NCI-H146 (cell line): ENCODE data around the gene USP50.
"Not testable (repeated sequence)": the region's sequence is repeated elsewhere in the genome, so short reads cannot be mapped to it uniquely, and the experiment has no call there.

Experiments used
- DNase-seq: peaks from one replicate; lab custom pipeline; 2025; lab: John Stamatoyannopoulos, UW

USP50 gene

GRCh38 chr15:50546566-50546965 is at the start of gene USP50:
USP50 (minus strand) TSS chr15:50546666; CDS start chr15:50546525, 141 bp downstream.
- DNase-seq = no peak

GRCh38 chr15:50594311-50594710 is 47.8 kb upstream of the USP50 start:
- DNase-seq = no peak

GRCh38 chr15:50593761-50594160 is 47.3 kb upstream of the USP50 start:
- no peak for DNase-seq

- no peak for DNase-seq
Observed at GRCh38 chr15:50590288-50590687, 43.8 kb upstream of the USP50 start.

GRCh38 chr15:50577492-50577891 is 31.0 kb upstream of the USP50 start:
- DNase-seq = no peak

- no peak for DNase-seq
Observed at GRCh38 chr15:50576166-50576565, 29.7 kb upstream of the USP50 start.

GRCh38 chr15:50573842-50574241 is 27.4 kb upstream of the USP50 start:
- DNase-seq = not testable (repeated sequence)

- DNase-seq = no peak
Observed at GRCh38 chr15:50563756-50564155, 17.3 kb upstream of the USP50 start.

GRCh38 chr15:50562735-50563640 is 16.5 kb upstream of the USP50 start:
- DNase-seq = no peak

GRCh38 chr15:50558012-50558411 is 11.5 kb upstream of the USP50 start:
- DNase-seq = no peak

GRCh38 chr15:50556642-50557371 is 10.3 kb upstream of the USP50 start:
- DNase-seq = no peak

GRCh38 chr15:50552238-50552637 is 5.8 kb upstream of the USP50 start:
- DNase-seq = no peak

GRCh38 chr15:50549326-50549725 is 2.9 kb upstream of the USP50 start:
- no peak for DNase-seq

GRCh38 chr15:50544368-50544767 is 2.1 kb downstream of the USP50 start:
- no peak for DNase-seq

GRCh38 chr15:50543556-50543955 is 2.9 kb downstream of the USP50 start:
- no peak for DNase-seq

- DNase-seq = no peak
Observed at GRCh38 chr15:50542887-50543210, 3.6 kb downstream of the USP50 start.

- DNase-seq = no peak
Observed at GRCh38 chr15:50531766-50532165, 14.7 kb downstream of the USP50 start.

GRCh38 chr15:50531163-50531562 is 15.3 kb downstream of the USP50 start:
- DNase-seq = no peak

- no peak for DNase-seq
Observed at GRCh38 chr15:50523851-50524251, 22.6 kb downstream of the USP50 start.

GRCh38 chr15:50519740-50520425 is 26.6 kb downstream of the USP50 start:
- no peak for DNase-seq

GRCh38 chr15:50513001-50513400 is 33.5 kb downstream of the USP50 start:
- no peak for DNase-seq

- DNase-seq = no peak
Observed at GRCh38 chr15:50506121-50506520, 40.3 kb downstream of the USP50 start.

- not testable (repeated sequence) for DNase-seq
Observed at GRCh38 chr15:50505656-50506055, 40.8 kb downstream of the USP50 start.
